MM.1S (cell line): ENCODE measurements around the gene BBS2.

ENCODE experiments used
- DNase-seq: peaks from one replicate; pipeline ENCODE4 v3.0.0-alpha.2; 2015
- H2AFZ ChIP-seq: fragments of 300-600 bp; sonication (generic); 2 replicates; pipeline ENCODE4 v1.6.0; 2016; ENCODE audit warnings: antibody characterized with exemption, low read length
- H3F3A ChIP-seq: fragments of 300-600 bp; sonication (generic); 2 replicates; pipeline ENCODE4 v1.6.1; 2016; ENCODE audit warnings: mild to moderate bottlenecking, antibody characterized with exemption, low read length, moderate library complexity, mixed read lengths; ENCODE audit not compliant: insufficient read depth
- H3K27ac ChIP-seq: fragments of 300-600 bp; sonication (generic); 2 replicates; pipeline ENCODE4 v1.5.1; 2016; ENCODE audit warnings: mild to moderate bottlenecking, low read length
- H3K27me3 ChIP-seq: fragments of 300-600 bp; sonication (generic); replicated peaks from 2 replicates; pipeline ENCODE4 v1.6.0; 2016; ENCODE audit warnings: low read length; ENCODE audit not compliant: insufficient read depth
- H3K36me3 ChIP-seq: fragments of 300-600 bp; sonication (generic); replicated peaks from 2 replicates; pipeline ENCODE4 v1.6.1; 2016; ENCODE audit warnings: mild to moderate bottlenecking, low read length, mixed read lengths; ENCODE audit not compliant: insufficient read depth
- H3K4me1 ChIP-seq: fragments of 300-600 bp; sonication (generic); 2 replicates; pipeline ENCODE4 v1.6.1; 2016; ENCODE audit warnings: low read length, mixed read lengths
- H3K4me2 ChIP-seq: fragments of 300-600 bp; sonication (generic); 2 replicates; pipeline ENCODE4 v1.6.0; 2016; ENCODE audit warnings: low read depth, low read length
- H3K4me3 ChIP-seq: fragments of 300-600 bp; sonication (generic); 2 replicates; pipeline ENCODE4 v1.5.1; 2016; ENCODE audit warnings: low read length, mixed read lengths
- H3K79me2 ChIP-seq: fragments of 300-600 bp; sonication (generic); 2 replicates; pipeline ENCODE4 v1.6.1; 2016; ENCODE audit warnings: mixed run types, low read length, mixed read lengths
- H3K9ac ChIP-seq: fragments of 300-600 bp; sonication (generic); 2 replicates; pipeline ENCODE4 v1.6.1; 2016; ENCODE audit warnings: low read length, mixed read lengths
- H3K9me2 ChIP-seq: fragments of 300-600 bp; sonication (generic); replicated peaks from 2 replicates; pipeline ENCODE4 v1.6.1; 2016; ENCODE audit warnings: mild to moderate bottlenecking, low read length, mixed read lengths; ENCODE audit not compliant: insufficient read depth
- H3K9me3 ChIP-seq: fragments of 300-600 bp; sonication (generic); replicated peaks from 2 replicates; pipeline ENCODE4 v1.6.1; 2016; ENCODE audit warnings: mild to moderate bottlenecking, low read length, mixed read lengths; ENCODE audit not compliant: insufficient read depth
- H4K20me1 ChIP-seq: fragments of 300-600 bp; sonication (generic); 2 replicates; pipeline ENCODE4 v1.6.1; 2016; ENCODE audit warnings: mild to moderate bottlenecking, low read length, moderate library complexity, mixed read lengths; ENCODE audit not compliant: insufficient read depth
- EZH2 ChIP-seq: fragments of 300-600 bp; sonication (generic); optimal IDR thresholded peaks from 2 replicates; pipeline ENCODE3; 2017; ENCODE audit warnings: low read depth, mild to moderate bottlenecking, antibody characterized with exemption, low read length, mixed read lengths
- EZH2phosphoT487 ChIP-seq: fragments of 300-600 bp; sonication (generic); IDR thresholded peaks from 2 replicates; pipeline ENCODE4 v1.6.1; 2018; ENCODE audit warnings: antibody characterized with exemption, low read length
- TF ChIP-seq, protein P1 (sequence below): fragments of 300-600 bp; sonication (generic); IDR thresholded peaks from 2 replicates; pipeline ENCODE4 v1.5.1; 2016; ENCODE audit warnings: antibody characterized with exemption, low read length, mixed read lengths

Gene BBS2

DNA sequence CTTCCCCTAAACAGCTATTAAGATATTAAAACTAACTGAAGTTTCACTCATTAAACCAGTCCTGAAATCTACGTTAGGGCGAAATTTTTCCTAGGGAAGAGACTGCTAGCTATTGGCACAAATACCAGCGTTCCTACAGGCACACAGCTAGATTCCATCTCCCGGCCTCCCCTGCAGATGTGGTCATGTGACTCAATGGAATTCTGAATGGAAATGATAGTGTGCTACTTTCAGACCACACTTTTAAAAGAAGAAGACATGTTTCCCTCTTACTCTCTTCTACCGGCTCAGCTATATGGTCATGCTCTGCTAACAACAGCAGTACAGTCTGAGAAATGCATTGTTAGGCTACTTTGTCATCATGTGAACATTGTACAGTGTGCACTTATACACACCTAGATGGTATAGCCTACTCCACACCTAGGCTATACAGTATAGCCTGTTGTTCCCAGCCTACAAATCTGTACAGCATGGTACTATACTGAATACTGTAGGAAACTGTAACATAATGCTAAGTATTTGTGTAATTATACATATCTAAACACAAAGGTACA, 37.1 kb downstream of the BBS2 start:
- Histone ChIP-seq H3K27ac (no peak overlapping the region), H3K4me1 (no peaks in the 10 kb centered on the region), H3K27me3 (no peaks in the 10 kb centered on the region), H3K79me2 (no peaks in the 10 kb centered on the region), H3K9me3 (no peaks in the 10 kb centered on the region), H4K20me1 (no peaks in the 10 kb centered on the region), H3K9ac (no peak overlapping the region), H2AFZ (no peak overlapping the region), H3K4me3 (no peak overlapping the region), H3F3A (no peaks in the 10 kb centered on the region), H3K4me2 (no peak overlapping the region), H3K36me3 (no peaks in the 10 kb centered on the region), H3K9me2 (no peaks in the 10 kb centered on the region)
- DNase-seq, result no peak
- TF ChIP-seq, protein P1, sequence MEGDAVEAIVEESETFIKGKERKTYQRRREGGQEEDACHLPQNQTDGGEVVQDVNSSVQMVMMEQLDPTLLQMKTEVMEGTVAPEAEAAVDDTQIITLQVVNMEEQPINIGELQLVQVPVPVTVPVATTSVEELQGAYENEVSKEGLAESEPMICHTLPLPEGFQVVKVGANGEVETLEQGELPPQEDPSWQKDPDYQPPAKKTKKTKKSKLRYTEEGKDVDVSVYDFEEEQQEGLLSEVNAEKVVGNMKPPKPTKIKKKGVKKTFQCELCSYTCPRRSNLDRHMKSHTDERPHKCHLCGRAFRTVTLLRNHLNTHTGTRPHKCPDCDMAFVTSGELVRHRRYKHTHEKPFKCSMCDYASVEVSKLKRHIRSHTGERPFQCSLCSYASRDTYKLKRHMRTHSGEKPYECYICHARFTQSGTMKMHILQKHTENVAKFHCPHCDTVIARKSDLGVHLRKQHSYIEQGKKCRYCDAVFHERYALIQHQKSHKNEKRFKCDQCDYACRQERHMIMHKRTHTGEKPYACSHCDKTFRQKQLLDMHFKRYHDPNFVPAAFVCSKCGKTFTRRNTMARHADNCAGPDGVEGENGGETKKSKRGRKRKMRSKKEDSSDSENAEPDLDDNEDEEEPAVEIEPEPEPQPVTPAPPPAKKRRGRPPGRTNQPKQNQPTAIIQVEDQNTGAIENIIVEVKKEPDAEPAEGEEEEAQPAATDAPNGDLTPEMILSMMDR, result no peak
- TF ChIP-seq EZH2 (no peak), EZH2phosphoT487 (no peak)

GRCh38 chr16:56481468-56482122, 38.2 kb downstream of the BBS2 start:
- Histone ChIP-seq H3K9me2 (no peaks in the 10 kb centered on the region), H3K27ac (no peak overlapping the region), H3K9me3 (no peaks in the 10 kb centered on the region), H3K36me3 (no peaks in the 10 kb centered on the region), H3K4me2 (no peak overlapping the region), H3F3A (no peaks in the 10 kb centered on the region), H3K4me3 (no peak overlapping the region), H2AFZ (no peak overlapping the region), H3K79me2 (no peaks in the 10 kb centered on the region), H3K27me3 (no peaks in the 10 kb centered on the region), H3K4me1 (no peaks in the 10 kb centered on the region), H4K20me1 (no peaks in the 10 kb centered on the region), H3K9ac (no peak overlapping the region)
- TF ChIP-seq EZH2phosphoT487, result no peak
- no peak for TF ChIP-seq EZH2
- TF ChIP-seq, protein P1, result no peak
- no peak for DNase-seq

DNA sequence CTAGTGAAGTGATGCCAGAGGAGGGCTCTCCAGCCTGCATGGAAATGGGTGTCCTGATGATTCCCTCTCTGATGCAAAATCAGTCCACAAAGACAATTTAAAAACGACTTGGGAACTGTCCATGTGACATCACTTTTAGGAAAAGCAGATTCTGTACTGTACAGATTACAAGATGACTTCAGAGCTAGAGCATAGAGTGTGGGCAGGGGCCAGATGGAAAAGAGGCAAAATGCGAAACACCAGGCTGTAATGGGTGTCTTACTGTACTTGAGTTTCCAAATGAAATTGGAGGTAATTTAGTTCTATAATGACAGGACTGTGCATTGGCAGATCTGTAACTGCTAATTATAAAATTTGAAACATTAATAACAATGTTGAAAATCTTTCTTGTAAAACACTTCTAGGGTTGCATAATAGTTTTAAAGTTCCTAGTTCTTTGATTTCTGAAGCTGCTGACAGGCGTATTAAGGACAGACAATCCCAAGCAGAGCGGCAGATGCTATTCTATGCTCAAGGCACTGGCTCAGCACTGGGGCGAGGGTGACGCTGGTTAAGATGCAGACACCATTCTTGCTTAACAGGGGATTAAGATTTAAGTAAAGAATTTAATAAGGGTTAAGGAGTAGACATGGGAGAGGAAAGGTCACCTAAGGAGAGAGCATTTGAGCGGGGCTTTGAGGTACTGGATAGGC, 38.9 kb downstream of the BBS2 start:
- TF ChIP-seq EZH2, result no peak
- TF ChIP-seq EZH2phosphoT487, result no peak
- TF ChIP-seq, protein P1, result no peak
- no peaks in the 10 kb centered on the region for H3K9me2 ChIP-seq
- H3K9me3 ChIP-seq, result no peaks in the 10 kb centered on the region
- H3K9ac ChIP-seq, result no peak overlapping the region
- H3K4me3 ChIP-seq, result no peak overlapping the region
- no peak overlapping the region for H2AFZ ChIP-seq
- no peaks in the 10 kb centered on the region for H3K36me3 ChIP-seq
- no peaks in the 10 kb centered on the region for H4K20me1 ChIP-seq
- H3F3A ChIP-seq, result no peaks in the 10 kb centered on the region
- H3K27me3 ChIP-seq, result no peaks in the 10 kb centered on the region
- H3K79me2 ChIP-seq, result no peaks in the 10 kb centered on the region
- DNase-seq, result no peak
- H3K4me1 ChIP-seq, result no peaks in the 10 kb centered on the region
- no peak overlapping the region for H3K4me2 ChIP-seq
- no peak overlapping the region for H3K27ac ChIP-seq
